Hypothalamus (tissue), 51 donors: Measurements from ENCODE around the gene TMPRSS15.

ENCODE experiments used
- DNase-seq, 51 donors: peaks; one replicate each; lab custom pipeline; 2025; lab: John Stamatoyannopoulos, UW

Gene TMPRSS15

GRCh38 chr21:18350216-18350615 is 53.4 kb downstream of the TMPRSS15 start:
- no peak for DNase-seq

- DNase-seq: no peak
Measured at GRCh38 chr21:18349468-18349867, 54.1 kb downstream of the TMPRSS15 start.

GRCh38 chr21:18340387-18340942 is 63.1 kb downstream of the TMPRSS15 start:
- no peak for DNase-seq

- no peak for DNase-seq
Measured at GRCh38 chr21:18335651-18336236, 67.8 kb downstream of the TMPRSS15 start.

- no peak for DNase-seq
Measured at GRCh38 chr21:18334066-18334465, 69.5 kb downstream of the TMPRSS15 start.

- no peak for DNase-seq
Measured at GRCh38 chr21:18318156-18318555, 85.4 kb downstream of the TMPRSS15 start.

- no peak for DNase-seq
Measured at GRCh38 chr21:18298228-18298627, 105.4 kb downstream of the TMPRSS15 start.

GRCh38 chr21:18294100-18294499 is 109.5 kb downstream of the TMPRSS15 start:
- no peak for DNase-seq

GRCh38 chr21:18289876-18290275 is 113.7 kb downstream of the TMPRSS15 start:
- DNase-seq: no peak

GRCh38 chr21:18285379-18285778 is 118.2 kb downstream of the TMPRSS15 start:
- DNase-seq: no peak

- no peak for DNase-seq
Measured at GRCh38 chr21:18275781-18276180, 127.8 kb downstream of the TMPRSS15 start.

- no peak for DNase-seq
Measured at GRCh38 chr21:18274370-18274769, 129.2 kb downstream of the TMPRSS15 start.

- no peak for DNase-seq
Measured at GRCh38 chr21:18273400-18273799, 130.2 kb downstream of the TMPRSS15 start.

GRCh38 chr21:18269856-18270255 is 133.7 kb downstream of the TMPRSS15 start:
- no peak for DNase-seq

- DNase-seq: no peak
Measured at GRCh38 chr21:18268906-18269305, 134.7 kb downstream of the TMPRSS15 start.

- DNase-seq: no peak
Measured at GRCh38 chr21:18267496-18267895, 136.1 kb downstream of the TMPRSS15 start.

- DNase-seq: no peak
Measured at GRCh38 chr21:18265944-18266343, 137.6 kb downstream of the TMPRSS15 start.

- no peak for DNase-seq
Measured at GRCh38 chr21:18253799-18254198, 149.8 kb downstream of the TMPRSS15 start.

- DNase-seq: no peak
Measured at GRCh38 chr21:18253221-18253620, 150.4 kb downstream of the TMPRSS15 start.

GRCh38 chr21:18252680-18253079 is 150.9 kb downstream of the TMPRSS15 start:
- no peak for DNase-seq

GRCh38 chr21:18252256-18252655 is 151.3 kb downstream of the TMPRSS15 start:
- no peak for DNase-seq

GRCh38 chr21:18251065-18251464 is 152.5 kb downstream of the TMPRSS15 start:
- no peak for DNase-seq

GRCh38 chr21:18249672-18250071 is 153.9 kb downstream of the TMPRSS15 start:
- DNase-seq: no peak
